DOHH2 (cell line): Measurements from ENCODE around the gene CTIF.
"Not testable (repeated sequence)": the region's sequence is repeated elsewhere in the genome, so short reads cannot be mapped to it uniquely, and the experiment has no call there.

Experiments used
- H3F3A ChIP-seq: fragments of 200-600 bp; sonication (generic), shearing (Covaris generic); 2 replicates; pipeline ENCODE4 v1.6.0; 2016; ENCODE audit warnings: antibody characterized with exemption, mild to moderate bottlenecking; ENCODE audit not compliant: control insufficient read depth, insufficient read depth
- H3K27ac ChIP-seq: fragments of 200-600 bp; sonication (generic); 2 replicates; pipeline ENCODE4 v1.5.1; 2014; ENCODE audit warnings: low read depth, mild to moderate bottlenecking, low read length, moderate library complexity
- H3K27me3 ChIP-seq: fragments of 200-600 bp; sonication (generic); 2 replicates; pipeline ENCODE4 v1.6.1; 2014; ENCODE audit warnings: mild to moderate bottlenecking, low read length, mixed read lengths; ENCODE audit not compliant: control insufficient read depth
- H3K36me3 ChIP-seq: fragments of 200-600 bp; sonication (generic); 2 replicates; pipeline ENCODE4 v1.6.1; 2014; ENCODE audit warnings: mild to moderate bottlenecking, low read length, moderate library complexity, mixed read lengths; ENCODE audit not compliant: control insufficient read depth
- H3K4me1 ChIP-seq: fragments of 200-600 bp; sonication (generic); 2 replicates; pipeline ENCODE4 v1.6.1; 2014; ENCODE audit warnings: mild to moderate bottlenecking, low read length, mixed read lengths; ENCODE audit not compliant: control insufficient read depth
- H3K4me2 ChIP-seq: fragments of 200-600 bp; sonication (generic); 2 replicates; pipeline ENCODE4 v1.6.0; 2014; ENCODE audit warnings: mild to moderate bottlenecking, low read length, moderate library complexity
- H3K4me3 ChIP-seq: fragments of 200-600 bp; sonication (generic); 2 replicates; pipeline ENCODE4 v1.5.1; 2014; ENCODE audit warnings: mild to moderate bottlenecking, low read length, mixed read lengths
- H3K79me2 ChIP-seq: fragments of 200-600 bp; sonication (generic); 2 replicates; pipeline ENCODE4 v1.6.1; 2014; ENCODE audit warnings: mild to moderate bottlenecking, low read length, mixed read lengths; ENCODE audit not compliant: control insufficient read depth
- H3K9me2 ChIP-seq: fragments of 200-600 bp; sonication (generic); replicated peaks from 2 replicates; pipeline ENCODE4 v1.6.1; 2014; ENCODE audit warnings: mild to moderate bottlenecking, low read length, mixed read lengths; ENCODE audit not compliant: control insufficient read depth
- H3K9me3 ChIP-seq: fragments of 200-600 bp; sonication (generic); 2 replicates; pipeline ENCODE4 v1.6.1; 2014; ENCODE audit warnings: antibody characterized with exemption, low read length, mixed read lengths; ENCODE audit not compliant: control insufficient read depth, insufficient read depth
- H4K20me1 ChIP-seq: fragments of 200-600 bp; sonication (generic); 2 replicates; pipeline ENCODE4 v1.6.0; 2014; ENCODE audit warnings: low read depth, mild to moderate bottlenecking, antibody characterized with exemption, low read length, moderate library complexity; ENCODE audit not compliant: control insufficient read depth, insufficient read depth
- EZH2phosphoT487 ChIP-seq: fragments of 200-600 bp; sonication (generic); IDR thresholded peaks from 2 replicates; pipeline ENCODE4 v1.6.1; 2017; ENCODE audit warnings: borderline replicate concordance, mild to moderate bottlenecking, antibody characterized with exemption, low read length, moderate library complexity, mixed read lengths
- TF ChIP-seq, protein P1 (sequence below): fragments of 200-600 bp; sonication (generic); IDR thresholded peaks from one replicate; pipeline ENCODE4 v1.5.1; 2014; ENCODE audit warnings: antibody characterized with exemption, mild to moderate bottlenecking, low read depth, low read length; ENCODE audit not compliant: poor library complexity, severe bottlenecking

CTIF gene

DNA sequence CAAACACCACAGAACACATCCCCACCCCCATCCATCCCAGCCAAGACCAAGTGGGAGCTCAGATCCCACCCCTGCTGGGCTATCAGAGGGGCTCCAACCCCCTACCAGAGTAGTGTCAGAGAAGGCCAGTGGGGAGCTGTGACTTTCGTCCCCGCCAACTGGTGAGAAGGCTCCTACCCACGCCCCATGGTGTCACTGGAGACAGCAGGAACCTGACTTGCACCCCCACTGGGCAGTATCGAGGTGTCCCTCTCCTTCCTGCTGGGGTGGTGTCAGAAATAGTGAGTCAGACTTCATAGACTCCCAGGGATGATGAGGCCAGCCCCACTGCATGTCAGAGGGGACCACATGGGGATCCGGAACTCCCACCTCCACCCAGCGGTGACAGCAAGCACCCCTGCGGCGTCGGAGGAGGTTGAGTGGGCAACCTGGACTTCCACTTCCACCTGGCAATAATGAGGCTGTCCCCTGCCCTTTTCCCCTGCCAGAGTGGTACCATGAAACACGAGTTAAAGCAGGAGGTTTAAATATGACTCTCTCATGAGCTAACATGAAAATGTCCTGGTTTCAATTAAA lies 106.7 kb downstream of the CTIF start:
- H3K27ac ChIP-seq = no peak overlapping the region
- H3K9me3 ChIP-seq = no peaks in the 10 kb centered on the region
- no peak overlapping the region for H3K4me2 ChIP-seq
- H4K20me1 ChIP-seq = no peaks in the 10 kb centered on the region
- no peaks in the 10 kb centered on the region; the same call in 1 of the 2 replicates for H3K27me3 ChIP-seq
- H3K79me2 ChIP-seq = no peaks in the 10 kb centered on the region
- H3F3A ChIP-seq = no peaks in the 10 kb centered on the region
- no peaks in the 10 kb centered on the region for H3K9me2 ChIP-seq
- no peaks in the 10 kb centered on the region for H3K4me1 ChIP-seq
- H3K36me3 ChIP-seq = no peaks in the 10 kb centered on the region
- H3K4me3 ChIP-seq = no peak overlapping the region
- no peak for TF ChIP-seq EZH2phosphoT487
- TF ChIP-seq, protein P1, sequence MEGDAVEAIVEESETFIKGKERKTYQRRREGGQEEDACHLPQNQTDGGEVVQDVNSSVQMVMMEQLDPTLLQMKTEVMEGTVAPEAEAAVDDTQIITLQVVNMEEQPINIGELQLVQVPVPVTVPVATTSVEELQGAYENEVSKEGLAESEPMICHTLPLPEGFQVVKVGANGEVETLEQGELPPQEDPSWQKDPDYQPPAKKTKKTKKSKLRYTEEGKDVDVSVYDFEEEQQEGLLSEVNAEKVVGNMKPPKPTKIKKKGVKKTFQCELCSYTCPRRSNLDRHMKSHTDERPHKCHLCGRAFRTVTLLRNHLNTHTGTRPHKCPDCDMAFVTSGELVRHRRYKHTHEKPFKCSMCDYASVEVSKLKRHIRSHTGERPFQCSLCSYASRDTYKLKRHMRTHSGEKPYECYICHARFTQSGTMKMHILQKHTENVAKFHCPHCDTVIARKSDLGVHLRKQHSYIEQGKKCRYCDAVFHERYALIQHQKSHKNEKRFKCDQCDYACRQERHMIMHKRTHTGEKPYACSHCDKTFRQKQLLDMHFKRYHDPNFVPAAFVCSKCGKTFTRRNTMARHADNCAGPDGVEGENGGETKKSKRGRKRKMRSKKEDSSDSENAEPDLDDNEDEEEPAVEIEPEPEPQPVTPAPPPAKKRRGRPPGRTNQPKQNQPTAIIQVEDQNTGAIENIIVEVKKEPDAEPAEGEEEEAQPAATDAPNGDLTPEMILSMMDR = no peak

DNA sequence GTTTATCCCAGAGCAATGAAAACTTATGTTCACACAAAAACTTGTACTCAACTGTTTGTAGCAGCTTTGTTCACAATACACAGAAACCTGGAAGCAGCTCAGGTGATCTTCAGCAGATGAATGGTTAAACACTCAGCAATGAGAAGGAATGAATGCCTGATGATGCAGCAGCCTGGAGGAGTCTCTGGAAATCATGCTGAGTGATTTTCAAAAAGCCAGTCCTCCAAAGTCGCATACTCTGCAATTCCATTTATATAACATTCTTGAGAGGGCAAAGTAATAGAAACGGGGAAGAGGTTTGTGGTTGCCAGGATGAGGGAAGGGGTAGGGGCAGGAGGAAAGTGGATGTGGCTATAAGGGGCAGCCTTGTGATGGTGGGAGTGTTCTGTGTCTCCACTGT lies 108.1 kb downstream of the CTIF start:
- Histone ChIP-seq H3K9me3 (no peaks in the 10 kb centered on the region), H3K4me1 (no peaks in the 10 kb centered on the region), H3K4me3 (no peak overlapping the region), H3K36me3 (no peaks in the 10 kb centered on the region), H4K20me1 (no peaks in the 10 kb centered on the region), H3K79me2 (no peaks in the 10 kb centered on the region), H3F3A (no peaks in the 10 kb centered on the region), H3K4me2 (no peak overlapping the region), H3K27me3 (no peaks in the 10 kb centered on the region; the same call in 1 of the 2 replicates), H3K27ac (no peak overlapping the region), H3K9me2 (no peaks in the 10 kb centered on the region)
- no peak for TF ChIP-seq EZH2phosphoT487
- TF ChIP-seq, protein P1 = no peak

DNA sequence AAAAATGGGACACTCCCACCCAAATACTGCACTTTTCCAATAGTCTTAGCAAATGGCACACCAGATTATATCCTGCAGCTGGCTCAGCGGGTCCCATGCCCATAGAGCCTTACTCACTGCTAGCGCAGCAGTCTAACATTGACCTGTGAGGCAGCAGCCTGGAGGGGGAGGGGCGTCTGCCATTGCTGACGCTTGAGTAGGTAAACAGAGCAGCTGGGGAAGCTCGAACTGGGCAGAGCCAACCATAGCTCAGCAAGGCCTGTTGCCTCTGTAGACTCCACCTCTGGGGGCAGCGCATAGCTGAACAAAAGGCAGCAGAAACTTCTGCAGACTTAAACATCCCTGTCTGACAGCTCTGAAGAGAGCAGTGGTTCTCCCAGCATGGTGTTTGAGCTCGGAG lies 110.4 kb downstream of the CTIF start:
- H3K9me3 ChIP-seq = no peaks in the 10 kb centered on the region
- H3K4me2 ChIP-seq = no peak overlapping the region
- TF ChIP-seq, protein P1 = peak; percentile 23
- TF ChIP-seq EZH2phosphoT487 = no peak
- H3F3A ChIP-seq = no peaks in the 10 kb centered on the region
- H3K27ac ChIP-seq = no peak overlapping the region
- no peaks in the 10 kb centered on the region for H3K79me2 ChIP-seq
- H3K36me3 ChIP-seq = no peaks in the 10 kb centered on the region
- no peaks in the 10 kb centered on the region for H3K9me2 ChIP-seq
- no peaks in the 10 kb centered on the region; the same call in 1 of the 2 replicates for H3K27me3 ChIP-seq
- no peaks in the 10 kb centered on the region for H3K4me1 ChIP-seq
- no peak overlapping the region for H3K4me3 ChIP-seq
- H4K20me1 ChIP-seq = no peaks in the 10 kb centered on the region

DNA sequence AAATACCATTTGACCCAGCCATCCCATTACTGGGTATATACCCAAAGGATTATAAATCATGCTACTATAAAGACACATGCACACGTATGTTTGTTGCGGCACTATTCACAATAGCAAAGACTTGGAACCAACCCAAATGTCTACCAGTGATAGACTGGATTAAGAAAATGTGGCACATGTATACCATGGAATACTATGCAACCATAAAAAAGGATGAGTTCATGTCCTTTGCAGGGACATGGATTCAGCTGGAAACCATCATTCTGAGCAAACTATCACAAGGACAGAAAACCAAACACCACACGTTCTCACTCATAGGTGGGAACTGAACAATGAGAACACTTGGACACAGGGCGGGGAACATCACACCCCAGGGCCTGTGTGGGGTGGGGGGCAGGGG lies 115.8 kb downstream of the CTIF start:
- not testable (repeated sequence) for H3K79me2 ChIP-seq, H3K4me2 ChIP-seq, H3K4me1 ChIP-seq, H3K9me2 ChIP-seq, H3F3A ChIP-seq, H3K27me3 ChIP-seq, H3K36me3 ChIP-seq, H4K20me1 ChIP-seq, H3K27ac ChIP-seq, H3K4me3 ChIP-seq, H3K9me3 ChIP-seq
